GM19043 (cell line): ENCODE measurements around the gene TAF15.

ENCODE experiments used
- ATAC-seq: cut with Tn5 transposase; IDR thresholded peaks from one replicate; pipeline ENCODE4 v1.9.1; 2021; ENCODE audit warnings: low read depth; ENCODE audit not compliant: unreplicated experiment

Gene TAF15

DNA sequence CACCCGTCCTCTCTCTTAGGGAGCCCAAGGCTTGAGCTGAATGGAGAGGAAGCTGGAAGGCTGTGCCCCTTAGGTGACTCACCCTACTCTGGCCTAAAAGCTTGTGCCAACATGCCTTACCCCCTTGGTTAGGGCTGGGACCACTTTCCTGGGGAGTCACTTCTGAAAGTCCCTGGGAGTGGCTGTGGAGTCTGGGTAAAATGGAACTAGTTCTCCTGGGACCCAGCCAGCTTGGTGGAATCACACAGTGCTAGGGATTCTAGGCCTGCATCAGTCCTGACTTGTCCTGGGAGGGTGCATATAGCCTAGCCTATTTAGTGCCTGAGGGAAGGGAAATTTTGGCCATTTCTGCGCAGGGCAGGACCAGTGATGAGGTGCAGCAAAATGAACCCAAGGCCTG is 24.4 kb upstream of the TAF15 start:
- no peak for ATAC-seq

- ATAC-seq, result no peak
Measured at GRCh38 chr17:35786941-35787432, 22.3 kb upstream of the TAF15 start.

DNA sequence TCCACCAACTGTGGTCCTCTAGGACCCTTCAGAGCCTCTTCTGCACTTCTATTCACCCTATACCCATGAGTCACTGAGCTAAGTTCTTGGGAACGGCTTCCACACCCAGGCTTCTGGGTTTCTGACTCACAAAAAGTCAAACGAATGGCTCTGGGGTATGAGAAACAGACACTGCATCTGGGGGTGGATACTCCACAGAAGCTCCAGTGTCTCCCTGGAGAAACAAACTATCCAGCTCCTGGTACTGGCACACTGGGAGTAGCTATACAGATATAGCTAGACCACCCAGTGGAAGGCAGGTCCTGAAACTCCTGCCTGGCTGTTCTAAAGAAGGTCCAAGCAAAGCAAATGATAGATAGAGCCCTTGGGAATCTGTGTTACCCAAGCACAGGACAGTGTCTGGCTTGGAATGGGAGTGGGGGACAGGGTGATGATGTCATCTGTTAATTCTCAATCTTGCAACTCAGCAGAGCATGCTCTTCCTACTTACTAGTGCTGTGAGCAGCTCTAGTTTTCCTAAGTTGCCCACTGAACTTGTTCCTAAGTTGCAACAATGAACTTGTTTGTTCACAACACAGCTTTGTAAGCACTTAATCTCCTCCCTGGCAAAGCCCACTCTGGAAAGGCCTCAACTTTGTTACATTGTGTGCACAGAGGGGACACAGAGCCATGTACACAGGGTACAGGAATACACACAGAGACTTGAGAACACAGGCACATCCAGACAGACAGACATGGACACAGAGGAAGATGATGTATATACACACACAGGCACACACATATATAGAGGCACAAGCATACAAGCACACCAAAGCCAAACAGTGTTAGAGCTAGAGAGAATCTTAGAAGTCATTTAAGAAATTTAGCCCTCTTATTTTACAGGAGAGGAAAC is 20.6 kb upstream of the TAF15 start:
- ATAC-seq, result no peak

DNA sequence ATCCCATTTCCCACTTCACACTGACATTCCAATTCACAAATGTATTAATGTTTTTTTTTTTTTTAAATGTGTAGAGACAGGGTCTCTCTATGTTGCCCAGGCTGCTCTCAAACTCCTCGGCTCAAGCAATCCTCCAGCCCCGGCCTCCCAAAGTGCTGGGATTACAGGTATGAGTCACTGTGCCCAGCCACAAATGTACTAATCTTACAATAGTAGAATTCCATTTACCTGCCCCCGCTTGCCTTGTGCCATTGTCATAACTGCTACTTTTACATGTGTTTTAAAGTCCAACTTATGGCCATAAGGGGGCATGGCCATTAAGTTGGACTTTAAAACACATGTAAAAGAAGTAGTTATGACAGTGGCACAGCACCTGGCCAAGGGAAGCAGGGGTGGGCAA is 18.4 kb upstream of the TAF15 start:
- no peak for ATAC-seq

DNA sequence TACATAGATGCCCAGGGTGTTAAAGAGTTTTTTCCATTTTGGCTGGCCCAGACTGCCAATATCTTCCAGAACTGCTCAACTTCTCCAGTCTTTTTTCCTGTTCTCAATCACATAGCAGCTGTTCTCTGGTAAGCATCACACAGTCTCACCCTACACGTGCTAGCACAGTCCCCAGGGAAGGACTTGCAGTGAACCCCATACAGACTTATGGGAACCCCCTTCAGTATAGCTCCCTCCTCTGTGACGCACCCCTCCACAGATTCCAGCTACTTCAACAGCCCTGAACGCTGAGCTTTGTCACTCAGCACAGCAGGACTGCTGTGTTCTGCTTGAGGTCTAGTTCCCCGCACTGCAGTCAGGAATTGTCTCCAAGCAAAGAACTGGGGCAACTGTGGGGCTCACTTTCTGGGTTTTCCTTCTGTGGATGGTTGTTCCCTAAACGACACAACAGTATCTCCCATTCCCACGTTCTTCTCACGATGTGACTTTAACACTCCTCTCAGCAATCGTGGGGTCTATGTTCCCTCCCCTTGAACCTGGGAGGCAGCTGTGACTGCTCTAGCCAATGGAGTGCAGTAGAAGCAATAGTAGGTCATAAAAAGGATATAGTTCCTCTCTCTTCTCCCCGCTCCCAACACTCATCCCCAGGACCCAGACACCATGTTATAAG is 17.5 kb upstream of the TAF15 start:
- ATAC-seq, result no peak

- no peak for ATAC-seq
Measured at GRCh38 chr17:35793257-35793656, 16.0 kb upstream of the TAF15 start.

GRCh38 chr17:35795007-35795870 is 14.0 kb upstream of the TAF15 start, which contains the start of gene MMP28:
MMP28 (minus strand) TSS chr17:35795641; CDS start chr17:35795377, 264 bp downstream.
- ATAC-seq, result no peak

DNA sequence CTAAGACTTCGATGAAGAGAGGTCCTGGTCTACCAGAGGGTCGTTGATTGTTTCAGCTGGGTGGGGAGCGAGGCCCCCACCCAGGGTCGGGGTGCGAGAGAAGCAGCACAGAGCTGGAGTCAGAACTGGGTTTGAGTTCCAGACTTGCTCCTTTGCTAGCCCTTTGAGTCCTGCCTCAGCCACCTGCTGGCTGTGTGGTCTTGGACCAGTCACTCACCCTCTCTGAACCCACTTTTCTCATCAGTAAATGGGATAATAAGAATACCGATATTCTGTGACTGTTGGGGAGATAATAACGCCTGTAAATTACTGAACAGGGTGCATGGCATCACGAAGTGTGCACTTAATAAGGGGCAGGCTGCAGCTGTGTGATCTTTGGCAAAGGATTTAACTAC is 13.4 kb upstream of the TAF15 start:
- ATAC-seq, result no peak

DNA sequence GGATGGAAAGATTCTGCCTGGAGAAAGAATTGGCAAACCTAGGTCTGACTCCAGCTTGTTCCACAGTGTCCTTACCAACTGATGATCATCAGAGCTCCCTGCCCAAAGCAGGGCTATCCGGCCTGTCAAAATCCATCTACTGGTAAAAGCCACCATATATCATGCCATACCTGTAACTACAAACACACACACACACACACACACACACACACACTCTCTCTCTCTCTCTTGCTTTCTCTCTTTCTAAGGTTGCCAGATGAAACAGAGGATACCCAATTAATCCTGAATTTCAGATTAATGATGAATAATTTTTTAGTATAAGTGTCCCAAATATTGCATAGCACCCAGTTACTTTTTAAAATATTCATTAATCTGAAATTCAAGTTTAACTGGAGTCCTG is 12.3 kb upstream of the TAF15 start:
- no peak for ATAC-seq

DNA sequence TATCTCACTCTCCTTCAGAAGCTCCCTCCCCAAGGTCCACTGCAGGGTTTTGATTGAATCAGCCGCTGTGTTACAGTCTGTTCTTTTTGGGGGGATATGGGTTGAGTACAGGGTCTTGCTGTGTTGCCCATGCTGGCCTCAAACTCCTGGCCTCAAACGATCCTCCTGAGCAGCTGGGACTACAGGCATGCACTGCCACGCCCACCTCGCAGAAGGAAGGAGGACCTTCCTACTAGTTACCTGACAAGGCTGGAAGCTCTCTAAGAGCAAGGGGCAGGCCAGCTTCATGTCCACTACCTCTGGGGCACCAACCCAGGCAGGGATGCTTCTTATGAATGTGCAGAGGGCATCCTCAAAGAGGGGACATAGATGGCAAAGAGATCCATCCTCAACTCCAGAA is 11.9 kb upstream of the TAF15 start:
- no peak for ATAC-seq

- ATAC-seq, result no peak
Measured at GRCh38 chr17:35797918-35798317, 11.4 kb upstream of the TAF15 start.

- ATAC-seq, result no peak
Measured at GRCh38 chr17:35799942-35800341, 9.3 kb upstream of the TAF15 start.

DNA sequence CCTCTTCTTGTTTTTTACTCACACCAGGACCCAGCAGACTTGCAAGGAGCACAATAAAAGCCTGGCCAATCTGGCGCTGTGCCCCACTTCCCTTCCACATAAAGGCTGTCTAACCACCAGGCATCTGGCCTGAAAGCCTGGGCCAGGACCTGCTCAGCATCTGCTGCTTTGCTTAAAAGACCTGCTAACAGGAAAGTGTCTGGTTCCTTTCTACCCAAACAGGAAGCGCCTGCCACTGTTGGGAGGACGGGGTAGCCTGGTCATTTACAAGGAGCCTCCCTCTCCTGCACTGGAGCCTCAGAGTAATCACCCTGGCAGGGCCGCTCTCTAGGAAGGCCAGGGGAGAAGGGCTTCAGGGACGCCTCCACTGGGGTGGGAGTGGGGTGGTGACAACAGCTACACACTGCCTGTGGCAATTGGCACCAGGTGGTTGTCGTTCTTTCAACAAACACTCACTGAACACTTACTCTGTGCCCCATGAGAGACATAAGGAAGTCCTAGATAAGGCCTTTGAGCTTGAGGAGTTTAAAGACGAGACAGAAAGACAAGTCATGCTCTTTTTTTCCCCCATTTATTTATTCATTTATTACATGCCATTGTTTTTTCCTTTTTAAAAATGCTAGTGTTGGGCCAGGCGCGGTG is 7.6 kb upstream of the TAF15 start:
- ATAC-seq, result no peak

GRCh38 chr17:35804658-35805192 is 4.6 kb upstream of the TAF15 start:
- no peak for ATAC-seq

DNA sequence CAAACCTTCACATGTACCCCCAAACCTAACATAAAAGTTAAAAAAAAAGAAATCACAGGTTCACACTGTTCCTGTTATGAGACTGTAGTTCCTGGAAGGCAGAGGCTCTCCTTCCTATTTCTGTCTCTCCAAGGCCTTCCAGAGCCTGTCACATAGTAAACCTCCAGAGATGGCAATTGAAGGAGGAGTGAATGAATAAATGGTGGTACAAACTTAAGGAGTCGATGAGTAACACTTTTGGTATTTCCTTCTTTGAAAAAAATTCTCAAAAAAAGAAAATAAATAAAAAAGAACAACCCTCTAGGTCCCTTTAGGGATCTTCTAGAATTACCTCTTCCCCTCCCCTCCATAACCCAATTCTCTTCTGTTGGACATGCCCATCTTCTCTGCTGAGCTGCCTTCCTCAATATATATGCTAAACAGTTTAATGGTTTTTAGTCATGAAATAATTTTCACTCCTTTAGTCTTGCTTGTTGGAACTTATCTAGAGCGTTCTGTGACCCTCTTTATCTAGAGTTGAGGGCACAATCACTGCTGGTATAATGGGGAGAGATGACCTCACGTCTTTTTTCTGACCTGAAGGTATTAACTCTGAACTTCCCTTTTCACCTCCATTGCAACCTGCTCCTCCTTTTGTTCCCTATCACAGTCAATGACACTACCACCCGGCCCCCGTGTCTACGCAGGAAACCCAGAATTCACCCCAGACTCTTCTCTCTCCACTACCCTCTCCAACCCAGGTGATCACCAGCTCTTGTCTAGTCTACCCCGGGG is 1.7 kb upstream of the TAF15 start:
- ATAC-seq, result no peak

- no peak for ATAC-seq
Measured at GRCh38 chr17:35808240-35808961, 883 bp upstream of the TAF15 start.

GRCh38 chr17:35809855-35810461 is 674 bp downstream of the TAF15 start:
- no peak for ATAC-seq

DNA sequence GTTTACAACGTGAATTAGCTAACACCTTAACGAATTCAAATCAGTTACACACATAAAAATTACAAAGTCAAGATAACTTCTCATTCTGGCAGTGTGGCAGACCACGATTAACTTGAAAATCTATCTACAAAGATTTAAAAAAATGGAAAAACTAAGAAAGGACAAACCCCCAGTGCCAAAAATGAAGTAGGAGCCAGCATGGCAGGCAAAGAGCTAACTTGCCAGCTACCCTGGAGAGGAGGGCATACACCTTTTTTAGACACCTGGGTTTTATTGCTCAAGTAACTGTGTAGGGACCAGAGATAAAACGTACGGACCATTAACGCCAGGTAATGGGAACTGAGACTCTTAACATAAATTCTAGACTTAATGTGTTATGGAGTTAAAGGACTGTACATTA is 2.5 kb downstream of the TAF15 start:
- ATAC-seq, result no peak
